Chondrocyte (in vitro differentiated cells): ENCODE results near the gene PANK4. TPM values are rescaled to one million over a fixed set of nuclear protein-coding genes. Genes with fewer than 3 reads are reported as not detected.

Source experiments
- DNase-seq: peaks from one replicate; pipeline ENCODE4 v3.0.0; 2021; ENCODE audit warnings: mixed read lengths, low spot score
- H3K27ac Mint-ChIP-seq: one replicate; pipeline ENCODE4 v1.8.0; 2021; ENCODE audit warnings: mild to moderate bottlenecking, moderate library complexity, mixed read lengths; ENCODE audit not compliant: unreplicated experiment
- H3K27me3 Mint-ChIP-seq: 2 replicates; pipeline ENCODE4 v1.8.0; 2021; ENCODE audit warnings: low read depth, mixed read lengths
- H3K36me3 Mint-ChIP-seq: 2 replicates; pipeline ENCODE4 v1.8.0; 2021; ENCODE audit warnings: low read depth, mixed read lengths
- H3K4me1 Mint-ChIP-seq: 2 replicates; pipeline ENCODE4 v1.8.0; 2021; ENCODE audit warnings: low read depth, mild to moderate bottlenecking, mixed read lengths
- H3K4me3 Mint-ChIP-seq: one replicate; pipeline ENCODE4 v1.8.0; 2021; ENCODE audit warnings: mild to moderate bottlenecking, moderate library complexity, mixed read lengths; ENCODE audit not compliant: unreplicated experiment
- H3K9me3 Mint-ChIP-seq: 2 replicates; pipeline ENCODE4 v1.8.0; 2021; ENCODE audit warnings: low read depth, mixed read lengths
- CTCF ChIP-seq: fragments of 200-600 bp; sonication (generic); IDR thresholded peaks from 2 replicates; pipeline ENCODE4 v1.5.0; 2021; ENCODE audit warnings: antibody characterized with exemption, mild to moderate bottlenecking, moderate library complexity
- total RNA-seq: library from RNA; stranded (reverse); gene quantifications from 3 replicates; pipeline ENCODE4 v1.2.1, GENCODE V29; 2021

PANK4 gene
- total RNA-seq, 1 donor from 2014 or later = 19.6 TPM

GRCh38 chr1:2499986-2500596 lies 26.3 kb downstream of the PANK4 start:
- H3K4me3 Mint-ChIP-seq = no peak overlapping the region
- no peaks in the 10 kb centered on the region for H3K36me3 Mint-ChIP-seq
- no peak overlapping the region for H3K27ac Mint-ChIP-seq
- TF ChIP-seq CTCF = no peak
- no peaks in the 10 kb centered on the region for H3K9me3 Mint-ChIP-seq
- no peaks in the 10 kb centered on the region for H3K27me3 Mint-ChIP-seq
- H3K4me1 Mint-ChIP-seq = peaks cover 4% of the 10 kb centered on the region
- no peak for DNase-seq

- no peak overlapping the region for H3K27ac Mint-ChIP-seq
- no peaks in the 10 kb centered on the region for H3K9me3 Mint-ChIP-seq
- no peak overlapping the region for H3K4me3 Mint-ChIP-seq
- no peak for DNase-seq
- H3K27me3 Mint-ChIP-seq = no peaks in the 10 kb centered on the region
- peaks cover 4% of the 10 kb centered on the region for H3K4me1 Mint-ChIP-seq
- no peaks in the 10 kb centered on the region for H3K36me3 Mint-ChIP-seq
- no peak for TF ChIP-seq CTCF
Measured at GRCh38 chr1:2499260-2499659, 27.1 kb downstream of the PANK4 start.

- no peak for DNase-seq
- Mint-ChIP-seq H3K4me3 (no peak overlapping the region), H3K4me1 (peaks cover 4% of the 10 kb centered on the region), H3K9me3 (no peaks in the 10 kb centered on the region), H3K27me3 (no peaks in the 10 kb centered on the region), H3K36me3 (no peaks in the 10 kb centered on the region), H3K27ac (no peak overlapping the region)
- no peak for TF ChIP-seq CTCF
Measured at GRCh38 chr1:2498648-2499047, 27.7 kb downstream of the PANK4 start.

GRCh38 chr1:2497891-2498290 lies 28.5 kb downstream of the PANK4 start:
- H3K27me3 Mint-ChIP-seq = no peaks in the 10 kb centered on the region
- no peaks in the 10 kb centered on the region for H3K36me3 Mint-ChIP-seq
- peaks cover 4% of the 10 kb centered on the region for H3K4me1 Mint-ChIP-seq

GRCh38 chr1:2496746-2497145 lies 29.6 kb downstream of the PANK4 start:
- no peak for TF ChIP-seq CTCF
- Mint-ChIP-seq H3K4me1 (peaks cover 4% of the 10 kb centered on the region), H3K36me3 (no peaks in the 10 kb centered on the region), H3K27me3 (no peaks in the 10 kb centered on the region), H3K9me3 (no peaks in the 10 kb centered on the region), H3K4me3 (no peak overlapping the region), H3K27ac (no peak overlapping the region)
- DNase-seq = no peak

More at GRCh38 chr1:2497891-2498290, 28.5 kb downstream of the PANK4 start:
- DNase-seq = no peak
- Mint-ChIP-seq H3K9me3 (no peaks in the 10 kb centered on the region), H3K4me3 (no peak overlapping the region), H3K27ac (no peak overlapping the region)
- TF ChIP-seq CTCF = no peak
